ENCODE measurements around the gene NECTIN3. TPM values are rescaled to one million over a fixed set of nuclear protein-coding genes. Genes with fewer than 3 reads are reported as not detected.

NECTIN3 gene
- total and polyA plus RNA-seq, 7 donors = 1.8 to 54.1 (median 20.0) TPM

DNA sequence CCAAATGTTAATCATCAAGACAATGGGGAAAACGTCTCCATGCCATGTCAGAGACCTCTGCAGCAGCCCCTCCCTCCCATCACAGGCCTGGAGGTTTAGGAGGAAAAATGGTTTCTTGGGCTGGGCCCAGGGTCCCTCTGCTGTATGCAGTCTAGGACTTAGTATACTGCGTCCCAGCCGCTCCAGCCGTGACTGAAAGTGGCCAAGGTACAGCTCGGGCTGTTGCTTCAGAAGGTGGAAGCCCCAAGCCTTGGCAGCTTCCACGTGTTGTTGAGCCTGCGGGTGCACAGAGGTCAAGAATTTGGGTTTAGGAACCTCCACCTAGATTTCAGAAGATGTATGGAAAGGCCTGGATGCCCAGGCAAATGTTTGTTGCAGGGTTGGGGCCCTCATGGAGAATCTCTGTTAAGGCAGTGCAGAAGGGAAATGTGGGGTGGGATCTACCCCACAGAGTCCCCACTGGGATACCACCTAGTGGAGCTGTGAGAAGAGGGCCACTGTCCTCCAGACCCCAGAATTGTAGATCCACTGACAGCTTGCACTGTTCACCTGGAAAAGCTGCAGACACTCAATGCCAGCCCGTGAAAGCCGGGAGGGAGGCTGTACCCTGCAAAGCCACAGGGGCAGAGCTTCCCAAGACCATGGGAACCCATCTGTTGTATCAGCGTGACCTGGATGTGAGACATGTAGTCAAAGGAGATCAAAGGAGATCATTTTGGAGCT is 25.0 kb downstream of the NECTIN3 start:
- Histone ChIP-seq H3K4me1 (peaks cover 0 to 27% (median 8%) of the 10 kb centered on the region in 4 donors), H3K27me3 (no peaks in the 10 kb centered on the region), H3K27ac (no peak overlapping the region), H3K36me3 (no peaks in the 10 kb centered on the region), H3K9me3 (no peaks in the 10 kb centered on the region), H3K4me3 (no peak overlapping the region)
- DNase-seq = no peak
- no peak for TF ChIP-seq CTCF (IDR thresholded peaks at IDR 0.05)
- TF ChIP-seq POLR2A (IDR thresholded peaks at IDR 0.05) = no peak
- intact Hi-C loops (cut with DNase I) = no loop called here
- 87% methylated on average over 10 of the region's 10 CpGs for WGBS, 2 donors

DNA sequence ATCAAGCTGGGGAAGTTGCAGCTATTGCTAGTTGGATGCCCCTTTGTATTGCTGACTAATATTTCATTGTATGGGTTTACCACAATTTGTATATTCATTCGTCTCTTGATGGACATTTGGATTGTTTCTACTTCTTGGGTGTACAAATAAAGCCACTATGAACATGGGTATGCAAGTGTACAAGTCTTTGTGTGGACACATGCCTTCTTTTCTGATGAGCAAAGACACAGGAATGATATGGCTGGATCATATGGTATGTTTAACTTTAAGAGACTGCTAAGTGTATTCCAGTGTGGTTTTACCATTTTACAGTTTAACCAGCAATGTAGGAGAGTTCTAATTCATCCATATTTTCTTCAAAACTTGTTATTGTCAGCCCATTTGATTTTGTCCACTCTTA is 32.2 kb downstream of the NECTIN3 start:
- no peak for DNase-seq
- no peaks in the 10 kb centered on the region for H3K27me3 ChIP-seq
- intact Hi-C loops (cut with DNase I) = no loop called here
- H3K4me1 ChIP-seq = peaks cover 0 to 19% (median 8%) of the 10 kb centered on the region in 4 donors
- no peak overlapping the region for H3K27ac ChIP-seq
- H3K9me3 ChIP-seq = no peaks in the 10 kb centered on the region
- 80 to 88% methylated on average over 1 of the region's 1 CpG for WGBS, 2 donors
- H3K36me3 ChIP-seq = no peaks in the 10 kb centered on the region
- no peak overlapping the region for H3K4me3 ChIP-seq
- TF ChIP-seq POLR2AphosphoS5 (IDR thresholded peaks at IDR 0.05) (no peak), POLR2A (IDR thresholded peaks at IDR 0.05) (no peak), EP300 (IDR thresholded peaks at IDR 0.05) (no peak)

- Histone ChIP-seq H3K27ac (no peak overlapping the region), H3K27me3 (no peaks in the 10 kb centered on the region), H3K4me3 (no peak overlapping the region), H3K4me1 (peaks cover 0 to 34% (median 8%) of the 10 kb centered on the region in 4 donors), H3K36me3 (no peaks in the 10 kb centered on the region), H3K9me3 (no peaks in the 10 kb centered on the region)
- 66% methylated on average over 3 of the region's 3 CpGs for WGBS, 2 donors
- DNase-seq = no peak
- intact Hi-C loops (cut with DNase I) = no loop called here
- TF ChIP-seq EP300 (IDR thresholded peaks at IDR 0.05) = no peak
- no peak for TF ChIP-seq POLR2AphosphoS5 (IDR thresholded peaks at IDR 0.05)
- TF ChIP-seq POLR2A (IDR thresholded peaks at IDR 0.05) = no peak
- no peak for TF ChIP-seq CTCF (IDR thresholded peaks at IDR 0.05)
Measured at GRCh38 chr3:111106993-111107661, 35.5 kb downstream of the NECTIN3 start.

GRCh38 chr3:111107662-111108035 is 36.0 kb downstream of the NECTIN3 start:
- Histone ChIP-seq H3K9me3 (no peaks in the 10 kb centered on the region), H3K4me3 (no peak overlapping the region), H3K36me3 (no peaks in the 10 kb centered on the region), H3K27me3 (no peaks in the 10 kb centered on the region), H3K4me1 (peaks cover 0 to 38% (median 8%) of the 10 kb centered on the region in 4 donors), H3K27ac (no peak overlapping the region)
- 67 to 79% methylated on average over 2 of the region's 2 CpGs for WGBS, 2 donors
- no peak for TF ChIP-seq POLR2AphosphoS5 (IDR thresholded peaks at IDR 0.05)
- no peak for TF ChIP-seq POLR2A (IDR thresholded peaks at IDR 0.05)
- TF ChIP-seq CTCF (IDR thresholded peaks at IDR 0.05) = no peak
- TF ChIP-seq EP300 (IDR thresholded peaks at IDR 0.05) = no peak
- intact Hi-C loops (cut with DNase I) = no loop called here
- DNase-seq = no peak

GRCh38 chr3:111112913-111113312 is 41.3 kb downstream of the NECTIN3 start:
- intact Hi-C loops (cut with DNase I) = no loop called here
- Histone ChIP-seq H3K4me1 (peaks cover 0 to 38% (median 4%) of the 10 kb centered on the region in 4 donors), H3K9me3 (no peaks in the 10 kb centered on the region), H3K4me3 (no peak overlapping the region), H3K27me3 (no peaks in the 10 kb centered on the region), H3K27ac (no peak overlapping the region), H3K36me3 (no peaks in the 10 kb centered on the region)
- TF ChIP-seq POLR2AphosphoS5 (IDR thresholded peaks at IDR 0.05) (no peak), EP300 (IDR thresholded peaks at IDR 0.05) (no peak), CTCF (IDR thresholded peaks at IDR 0.05) (no peak), POLR2A (IDR thresholded peaks at IDR 0.05) (no peak)
- no peak for DNase-seq
- WGBS, 2 donors = 80 to 82% methylated on average over 2 of the region's 2 CpGs

All from sigmoid colon (tissue), 7 donors.